ENCODE data around the gene TCTN1. TPM values are rescaled to one million over a fixed set of nuclear protein-coding genes. Genes with fewer than 3 reads are reported as not detected.
A peak's percentile ranks its signal among the peaks of the same experiment; 100 is the strongest.

The TCTN1 gene
- total and polyA plus RNA-seq, 9 of the 15 experiments (the other 6 are each of a cell fraction or from before 2014, with no cell fraction given), result 0.32 to 12.5 (median 4.0) TPM

DNA sequence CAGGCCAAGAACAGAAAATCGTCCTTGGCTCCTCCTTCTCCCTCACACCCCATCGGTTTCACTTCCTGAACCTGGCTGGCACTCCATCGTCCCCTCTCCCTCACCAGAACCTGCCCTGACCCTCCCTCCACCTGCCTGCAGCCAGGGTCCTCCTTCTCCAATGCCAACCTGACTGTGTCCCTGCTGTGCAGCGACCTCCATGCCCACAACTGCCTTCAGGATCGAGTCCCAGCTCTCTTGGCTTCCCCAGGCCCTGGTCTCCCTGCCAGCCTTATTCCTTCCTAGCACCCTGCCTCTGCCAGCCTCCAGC, 55.2 kb downstream of the TCTN1 start (continued):
- TF ChIP-seq, protein P1, sequence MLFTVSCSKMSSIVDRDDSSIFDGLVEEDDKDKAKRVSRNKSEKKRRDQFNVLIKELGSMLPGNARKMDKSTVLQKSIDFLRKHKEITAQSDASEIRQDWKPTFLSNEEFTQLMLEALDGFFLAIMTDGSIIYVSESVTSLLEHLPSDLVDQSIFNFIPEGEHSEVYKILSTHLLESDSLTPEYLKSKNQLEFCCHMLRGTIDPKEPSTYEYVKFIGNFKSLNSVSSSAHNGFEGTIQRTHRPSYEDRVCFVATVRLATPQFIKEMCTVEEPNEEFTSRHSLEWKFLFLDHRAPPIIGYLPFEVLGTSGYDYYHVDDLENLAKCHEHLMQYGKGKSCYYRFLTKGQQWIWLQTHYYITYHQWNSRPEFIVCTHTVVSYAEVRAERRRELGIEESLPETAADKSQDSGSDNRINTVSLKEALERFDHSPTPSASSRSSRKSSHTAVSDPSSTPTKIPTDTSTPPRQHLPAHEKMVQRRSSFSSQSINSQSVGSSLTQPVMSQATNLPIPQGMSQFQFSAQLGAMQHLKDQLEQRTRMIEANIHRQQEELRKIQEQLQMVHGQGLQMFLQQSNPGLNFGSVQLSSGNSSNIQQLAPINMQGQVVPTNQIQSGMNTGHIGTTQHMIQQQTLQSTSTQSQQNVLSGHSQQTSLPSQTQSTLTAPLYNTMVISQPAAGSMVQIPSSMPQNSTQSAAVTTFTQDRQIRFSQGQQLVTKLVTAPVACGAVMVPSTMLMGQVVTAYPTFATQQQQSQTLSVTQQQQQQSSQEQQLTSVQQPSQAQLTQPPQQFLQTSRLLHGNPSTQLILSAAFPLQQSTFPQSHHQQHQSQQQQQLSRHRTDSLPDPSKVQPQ (CRISPR knock-in tag; IDR thresholded peaks at IDR 0.05; ENCODE audit: borderline replicate concordance), result no peak

DNA sequence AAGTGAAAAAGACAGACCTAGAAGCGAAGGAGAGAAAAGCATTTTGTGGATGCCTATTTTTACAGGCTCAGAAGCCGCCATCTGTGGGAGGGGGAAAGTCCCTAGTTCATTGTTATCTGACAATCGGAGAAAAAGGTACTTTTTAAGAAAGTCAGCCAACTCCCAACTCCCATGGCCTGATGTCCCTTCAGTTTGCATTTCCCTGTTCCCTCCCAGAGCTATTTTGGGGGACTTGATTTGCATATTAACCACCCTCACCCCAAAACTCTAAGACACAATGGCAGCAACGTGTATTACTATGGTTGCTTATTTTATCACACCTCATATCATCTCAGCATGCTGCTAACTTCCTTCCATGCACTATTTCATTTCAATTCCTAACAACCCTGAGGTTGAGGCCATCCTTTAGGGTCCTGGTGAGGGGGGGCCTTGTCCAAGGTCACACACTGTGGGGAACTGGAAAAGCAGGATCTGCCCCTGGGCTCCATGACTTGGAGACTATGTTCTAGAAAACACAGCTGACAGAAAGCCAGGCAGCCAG, 56.3 kb downstream of the TCTN1 start:
- in situ Hi-C loops (cut with MboI), result no loop called here
- no peak for DNase-seq (ENCODE audit: extremely low read depth in 1 of 4, low spot score in 3 of 4)
- TF ChIP-seq PHB (CRISPR knock-in tag; IDR thresholded peaks at IDR 0.05) (no peak), FIP1L1 (IDR thresholded peaks at IDR 0.05; ENCODE audit: low read depth, low read length, poor library complexity, severe bottlenecking) (no peak), L3MBTL2 (IDR thresholded peaks at IDR 0.05) (0 out of 2 replicates have a peak, but pooled peaks have one; percentile 31)
- BruUV-seq (replicated peaks), result no TSS peak
- Histone ChIP-seq H3K36me3 (ENCODE audit: control insufficient read depth, insufficient read depth, low read length) (no peaks in the 10 kb centered on the region), H3K9me3 (replicated peaks; ENCODE audit: control insufficient read depth, insufficient read depth, low read depth, low read length) (peaks cover 2% of the 10 kb centered on the region; the same call in 1 of the 2 replicates), H3K27me3 (ENCODE audit: control insufficient read depth in 2 of 2, insufficient read depth in 2 of 2, low read length in 2 of 2) (peaks cover 2 to 29% of the 10 kb centered on the region in 2 experiments; a peak in 4 of 5 replicates), H3K27ac (ENCODE audit: extremely low read depth, low read depth, low read length) (no peak overlapping the region), H3K4me1 (replicated peaks in 1 of 2; ENCODE audit: control insufficient read depth in 2 of 2, insufficient read depth in 2 of 2, low read length in 2 of 2) (no peaks in the 10 kb centered on the region; a peak in 2 of 5 replicates), H3K9me1 (ENCODE audit: control insufficient read depth, insufficient read depth, low read length) (no peaks in the 10 kb centered on the region), H2AFZ (ENCODE audit: low read depth, low read length) (no peak overlapping the region), H4K20me1 (replicated peaks; ENCODE audit: control insufficient read depth, insufficient read depth, low read length) (no peaks in the 10 kb centered on the region), H3K79me2 (ENCODE audit: control insufficient read depth, insufficient read depth, low read length) (no peaks in the 10 kb centered on the region), H3K4me2 (ENCODE audit: insufficient read depth, low read length) (no peak overlapping the region), H3K9ac (ENCODE audit: insufficient read depth in 1 of 2, low read depth in 2 of 2, low read length in 2 of 2) (no peak overlapping the region), H3K4me3 (no peak overlapping the region)
- intact Hi-C loops (cut with micrococcal nuclease), result no loop called here
- CTCF ChIA-PET (ENCODE audit: low intra/inter-chr PET ratio), result no interaction called here
- POLR2A ChIA-PET, result interaction anchor here (1.0 kb wide), 1 partner anchor 9 kb away, joined by 3 read pairs; no protein-coding TSS in a partner anchor
- FAIRE-seq, result no peak
- WGBS (ENCODE audit: insufficient coverage, low coverage, missing lambda C conversion rate), result 17% methylated on average over 4 of the region's 4 CpGs
- ATAC-seq, result no peak
